ENCODE data around the gene ENTPD6.

GRCh38 chr20:25214426-25214790 lies 18.9 kb downstream of the ENTPD6 start:
- no peak for TF ChIP-seq POLR2AphosphoS5 (IDR thresholded peaks at IDR 0.05)
- no peak for TF ChIP-seq CTCF (IDR thresholded peaks at IDR 0.05)
